ENCODE data around the gene CREB5. TPM values are rescaled to one million over a fixed set of nuclear protein-coding genes. Genes with fewer than 3 reads are reported as not detected.

The CREB5 gene
- total and polyA plus RNA-seq, 2 of the 13 experiments (the other 11 are each of a cell fraction or from before 2014, with no cell fraction given): 0.38 to 0.71 TPM

- ChIA-PET CTCF (ENCODE audit: low intra/inter-chr PET ratio, low total read pairs) (no interaction called here), POLR2A (no interaction called here)
- no peaks in the 10 kb centered on the region for H3K9me3 ChIP-seq (ENCODE audit: low read length)
- WGBS (ENCODE audit: low lambda C conversion rate): 3% methylated on average over 2 of the region's 2 CpGs
- no TSS peak for BruUV-seq (replicated peaks)
- no peaks in the 10 kb centered on the region for H3K4me1 ChIP-seq (ENCODE audit: insufficient read depth, low read length)
- no peak overlapping the region for H3K4me3 ChIP-seq (replicated peaks in 1 of 3; ENCODE audit: insufficient read depth in 1 of 3, low read depth in 2 of 3, low read length in 3 of 3)
- no peak for FAIRE-seq
- ATAC-seq: no peak
- no peak overlapping the region for H3K9ac ChIP-seq (ENCODE audit: insufficient read depth, low read depth, low read length)
- no peak for DNase-seq (ENCODE audit: low spot score)
- no peaks in the 10 kb centered on the region for H3K36me3 ChIP-seq (replicated peaks in 1 of 2; ENCODE audit: control insufficient read depth in 1 of 2, insufficient read depth in 2 of 2, low read length in 2 of 2)
- H3K4me2 ChIP-seq (ENCODE audit: low read depth, low read length): no peak overlapping the region
- peaks cover 0 to 6% of the 10 kb centered on the region in 2 experiments; a peak in 1 of 5 replicates for H3K27me3 ChIP-seq (ENCODE audit: control insufficient read depth in 1 of 2, insufficient read depth in 2 of 2, low read length in 2 of 2)
- H4K20me1 ChIP-seq (ENCODE audit: insufficient read depth, low read length): no peaks in the 10 kb centered on the region
- in situ Hi-C loops (cut with HindIII; ENCODE audit: extremely low pct_ligation_motif_present, low pct_unique_long_range_greater_than_20kb): no loop called here
- no peak overlapping the region for H2AFZ ChIP-seq (ENCODE audit: low read length)
- intact Hi-C loops (cut with micrococcal nuclease; ENCODE audit: unreplicated experiment): no loop called here
- H3K27ac ChIP-seq (ENCODE audit: extremely low read length, insufficient read depth, low read length): no peak overlapping the region
- no peaks in the 10 kb centered on the region for H3K79me2 ChIP-seq (ENCODE audit: insufficient read depth, low read length)
- TF ChIP-seq ZNF660 (CRISPR knock-in tag; IDR thresholded peaks at IDR 0.05; ENCODE audit: borderline replicate concordance, low read depth) (no peak), FLYWCH1 (CRISPR knock-in tag; IDR thresholded peaks at IDR 0.05) (no peak), TOPORS (CRISPR knock-in tag; IDR thresholded peaks at IDR 0.05) (no peak), MTF2 (CRISPR knock-in tag; IDR thresholded peaks at IDR 0.05; ENCODE audit: borderline replicate concordance) (no peak), ZNF543 (CRISPR knock-in tag; IDR thresholded peaks at IDR 0.05) (no peak), SIN3A (IDR thresholded peaks at IDR 0.05; ENCODE audit: borderline replicate concordance, low read depth, low read length) (no peak), HOXA3 (CRISPR knock-in tag; IDR thresholded peaks at IDR 0.05) (no peak), KAT8 (CRISPR knock-in tag; IDR thresholded peaks at IDR 0.05) (no peak), ZNF430 (CRISPR knock-in tag; IDR thresholded peaks at IDR 0.05) (no peak), ZIK1 (CRISPR knock-in tag; IDR thresholded peaks at IDR 0.05; ENCODE audit: borderline replicate concordance, low read depth) (no peak)
- TF ChIP-seq, protein P1, sequence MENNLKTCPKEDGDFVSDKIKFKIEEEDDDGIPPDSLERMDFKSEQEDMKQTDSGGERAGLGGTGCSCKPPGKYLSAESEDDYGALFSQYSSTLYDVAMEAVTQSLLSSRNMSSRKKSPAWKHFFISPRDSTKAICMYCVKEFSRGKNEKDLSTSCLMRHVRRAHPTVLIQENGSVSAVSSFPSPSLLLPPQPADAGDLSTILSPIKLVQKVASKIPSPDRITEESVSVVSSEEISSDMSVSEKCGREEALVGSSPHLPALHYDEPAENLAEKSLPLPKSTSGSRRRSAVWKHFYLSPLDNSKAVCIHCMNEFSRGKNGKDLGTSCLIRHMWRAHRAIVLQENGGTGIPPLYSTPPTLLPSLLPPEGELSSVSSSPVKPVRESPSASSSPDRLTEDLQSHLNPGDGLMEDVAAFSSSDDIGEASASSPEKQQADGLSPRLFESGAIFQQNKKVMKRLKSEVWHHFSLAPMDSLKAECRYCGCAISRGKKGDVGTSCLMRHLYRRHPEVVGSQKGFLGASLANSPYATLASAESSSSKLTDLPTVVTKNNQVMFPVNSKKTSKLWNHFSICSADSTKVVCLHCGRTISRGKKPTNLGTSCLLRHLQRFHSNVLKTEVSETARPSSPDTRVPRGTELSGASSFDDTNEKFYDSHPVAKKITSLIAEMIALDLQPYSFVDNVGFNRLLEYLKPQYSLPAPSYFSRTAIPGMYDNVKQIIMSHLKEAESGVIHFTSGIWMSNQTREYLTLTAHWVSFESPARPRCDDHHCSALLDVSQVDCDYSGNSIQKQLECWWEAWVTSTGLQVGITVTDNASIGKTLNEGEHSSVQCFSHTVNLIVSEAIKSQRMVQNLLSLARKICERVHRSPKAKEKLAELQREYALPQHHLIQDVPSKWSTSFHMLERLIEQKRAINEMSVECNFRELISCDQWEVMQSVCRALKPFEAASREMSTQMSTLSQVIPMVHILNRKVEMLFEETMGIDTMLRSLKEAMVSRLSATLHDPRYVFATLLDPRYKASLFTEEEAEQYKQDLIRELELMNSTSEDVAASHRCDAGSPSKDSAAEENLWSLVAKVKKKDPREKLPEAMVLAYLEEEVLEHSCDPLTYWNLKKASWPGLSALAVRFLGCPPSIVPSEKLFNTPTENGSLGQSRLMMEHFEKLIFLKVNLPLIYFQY (CRISPR knock-in tag; IDR thresholded peaks at IDR 0.05; ENCODE audit: borderline replicate concordance): no peak
These were observed 144.4 kb downstream of the CREB5 start for GRCh38 chr7:28556671-28557070.
